ENCODE measurements around the gene GPR161. TPM values are rescaled to one million over a fixed set of nuclear protein-coding genes. Genes with fewer than 3 reads are reported as not detected.
A peak's percentile ranks its signal among the peaks of the same experiment; 100 is the strongest.
"Not testable (repeated sequence)": the region's sequence is repeated elsewhere in the genome, so short reads cannot be mapped to it uniquely, and the experiment has no call there.

The GPR161 gene
- total RNA-seq, 4 donors from 2014 or later, result 0.60 to 3.3 (median 2.8) TPM

DNA sequence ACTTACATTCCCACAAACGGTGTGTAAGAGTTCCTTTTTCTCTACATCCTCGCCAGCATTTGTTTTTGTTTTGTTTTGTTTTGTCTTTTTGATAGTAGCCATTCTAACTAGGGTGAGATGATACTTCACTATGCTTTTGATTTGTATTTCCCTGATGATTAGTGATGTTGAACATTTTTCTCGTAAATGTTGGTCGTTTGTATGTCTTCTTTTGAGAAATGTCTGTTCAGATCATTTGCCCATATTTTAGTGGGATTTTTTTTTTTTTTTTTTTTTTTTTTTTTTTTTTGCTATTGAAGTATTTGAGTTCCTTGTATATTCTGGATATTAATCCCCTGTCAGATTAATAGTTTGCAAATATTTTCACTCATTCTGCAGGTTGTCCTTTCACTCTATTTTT is 19.2 kb upstream of the GPR161 start:
- TF ChIP-seq POLR2A (IDR thresholded peaks at IDR 0.05), result no peak
- Histone ChIP-seq H3K27me3 (no peaks in the 10 kb centered on the region), H3K4me3 (no peak overlapping the region), H3K4me1 (no peaks in the 10 kb centered on the region), H3K9me3 (peaks cover 6 to 19% of the 10 kb centered on the region in 2 donors), H3K36me3 (no peaks in the 10 kb centered on the region), H3K27ac (no peak overlapping the region)
- intact Hi-C loops (cut with DNase I; ENCODE audit: low total_unique reads) (no loop called here), in situ Hi-C loops (cut with MboI; ENCODE audit: low pct_ligation_motif_present in 1 of 4, low pct_unique_long_range_greater_than_20kb in 1 of 4, low sequenced_read_pairs in 3 of 4) (no loop called here)
- WGBS, 2 donors (ENCODE audit: low coverage in 1 of 2), result 78 to 87% methylated on average over 4 of the region's 4 CpGs
- DNase-seq, result no peak

- H3K4me1 ChIP-seq; in situ Hi-C loops (cut with MboI; ENCODE audit: low pct_ligation_motif_present in 1 of 4, low pct_unique_long_range_greater_than_20kb in 1 of 4, low sequenced_read_pairs in 3 of 4): not testable (repeated sequence)
- 58 to 86% methylated on average over 2 to 4 of the region's 4 CpGs for WGBS, 2 donors (ENCODE audit: low coverage in 1 of 2)
Measured at GRCh38 chr1:168154707-168155106, 18.0 kb upstream of the GPR161 start.

DNA sequence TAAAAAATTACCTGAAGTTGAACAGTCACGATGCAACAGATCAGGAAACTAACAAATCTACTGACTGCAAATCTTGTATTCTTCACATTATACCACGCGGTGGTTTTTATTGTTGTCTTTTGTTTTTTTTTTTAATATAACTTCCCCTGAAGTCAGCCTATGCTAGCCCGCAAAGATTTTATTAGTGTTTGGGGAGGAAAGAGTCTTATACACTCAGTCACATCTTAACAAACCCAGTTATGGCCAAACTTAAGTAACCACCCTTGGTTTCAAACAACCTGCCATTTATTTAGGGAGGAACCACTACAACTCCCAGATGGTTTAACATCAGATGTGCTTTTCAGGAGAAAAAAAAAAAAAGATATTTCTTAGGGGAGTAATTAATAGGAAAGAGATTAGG is 15.2 kb upstream of the GPR161 start:
- in situ Hi-C loops (cut with MboI; ENCODE audit: low pct_ligation_motif_present in 1 of 4, low pct_unique_long_range_greater_than_20kb in 1 of 4, low sequenced_read_pairs in 3 of 4), result no loop called here
- Histone ChIP-seq H3K4me1 (no peaks in the 10 kb centered on the region), H3K4me3 (no peak overlapping the region), H3K36me3 (no peaks in the 10 kb centered on the region), H3K9me3 (no peaks in the 10 kb centered on the region), H3K27ac (no peak overlapping the region), H3K27me3 (no peaks in the 10 kb centered on the region)
- 80% methylated on average over 4 of the region's 4 CpGs for WGBS, 2 donors (ENCODE audit: low coverage in 1 of 2)
- DNase-seq, result no peak
- intact Hi-C loops (cut with DNase I; ENCODE audit: low total_unique reads), result no loop called here
- TF ChIP-seq POLR2A (IDR thresholded peaks at IDR 0.05), result no peak
- no peak for TF ChIP-seq CTCF (IDR thresholded peaks at IDR 0.05)
- no peak for TF ChIP-seq POLR2AphosphoS5 (IDR thresholded peaks at IDR 0.05)
- TF ChIP-seq EP300 (IDR thresholded peaks at IDR 0.05; ENCODE audit: low read depth), result no peak

More at GRCh38 chr1:168154707-168155106, 18.0 kb upstream of the GPR161 start:
- H3K27me3 ChIP-seq; H3K4me3 ChIP-seq; H3K36me3 ChIP-seq; DNase-seq; intact Hi-C loops (cut with DNase I; ENCODE audit: low total_unique reads); H3K27ac ChIP-seq: not testable (repeated sequence)
- peaks cover 0 to 11% of the 10 kb centered on the region in 2 donors for H3K9me3 ChIP-seq

DNA sequence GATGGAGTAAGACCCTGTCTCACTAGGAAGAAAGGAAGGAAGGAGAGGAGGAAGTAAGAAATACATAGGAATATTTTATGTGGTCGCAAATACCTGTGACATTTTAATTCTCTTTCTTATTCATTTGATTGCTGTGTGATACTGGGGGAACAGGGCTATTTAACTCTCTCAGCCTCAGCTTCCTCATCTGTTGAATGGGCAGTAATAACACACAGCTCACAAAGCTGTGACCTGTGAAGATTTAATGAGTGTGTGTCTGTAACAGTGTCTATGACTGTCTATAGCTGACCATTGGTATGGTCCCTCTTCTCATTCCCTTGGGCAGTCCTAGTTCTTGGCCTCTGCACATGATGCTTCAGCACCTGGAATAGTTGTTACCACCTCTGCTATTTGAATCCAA is 13.6 kb upstream of the GPR161 start:
- in situ Hi-C loops (cut with MboI; ENCODE audit: low pct_ligation_motif_present in 1 of 4, low pct_unique_long_range_greater_than_20kb in 1 of 4, low sequenced_read_pairs in 3 of 4), result no loop called here
- Histone ChIP-seq H3K27ac (no peak overlapping the region), H3K36me3 (no peaks in the 10 kb centered on the region), H3K4me1 (no peaks in the 10 kb centered on the region), H3K9me3 (no peaks in the 10 kb centered on the region), H3K27me3 (no peaks in the 10 kb centered on the region), H3K4me3 (no peak overlapping the region)
- no peak for DNase-seq
- WGBS, 2 donors (ENCODE audit: low coverage in 1 of 2), result 97 to 100% methylated on average over 1 of the region's 1 CpG
- TF ChIP-seq POLR2AphosphoS5 (IDR thresholded peaks at IDR 0.05) (no peak), POLR2A (IDR thresholded peaks at IDR 0.05) (no peak), EP300 (IDR thresholded peaks at IDR 0.05; ENCODE audit: low read depth) (no peak), CTCF (IDR thresholded peaks at IDR 0.05) (no peak)
- intact Hi-C loops (cut with DNase I; ENCODE audit: low total_unique reads), result no loop called here

- DNase-seq, result no peak
- WGBS, 2 donors (ENCODE audit: low coverage in 1 of 2), result 37 to 56% methylated on average over 4 of the region's 4 CpGs
- intact Hi-C loops (cut with DNase I; ENCODE audit: low total_unique reads), result no loop called here
Measured at GRCh38 chr1:168148916-168149315, 12.2 kb upstream of the GPR161 start.

More at GRCh38 chr1:168148916-168149315, 12.2 kb upstream of the GPR161 start:
- peak overlapping the region in 2 of 4 donors; percentile 58 to 67 for H3K27ac ChIP-seq
- in situ Hi-C loops (cut with MboI; ENCODE audit: low pct_ligation_motif_present in 1 of 4, low pct_unique_long_range_greater_than_20kb in 1 of 4, low sequenced_read_pairs in 3 of 4), result no loop called here
- no peaks in the 10 kb centered on the region for H3K36me3 ChIP-seq
- no peaks in the 10 kb centered on the region for H3K4me1 ChIP-seq
- no peaks in the 10 kb centered on the region for H3K27me3 ChIP-seq
- H3K9me3 ChIP-seq, result no peaks in the 10 kb centered on the region
- no peak for TF ChIP-seq POLR2AphosphoS5 (IDR thresholded peaks at IDR 0.05)
- TF ChIP-seq EP300 (IDR thresholded peaks at IDR 0.05; ENCODE audit: low read depth), result no peak
- TF ChIP-seq POLR2A (IDR thresholded peaks at IDR 0.05), result no peak
- no peak for TF ChIP-seq CTCF (IDR thresholded peaks at IDR 0.05)
- H3K4me3 ChIP-seq, result no peak overlapping the region
